ENCODE data around the gene CALHM6. TPM values are rescaled to one million over a fixed set of nuclear protein-coding genes. Genes with fewer than 3 reads are reported as not detected.

The CALHM6 gene
- total RNA-seq, 1 donor from 2014 or later: not detected

DNA sequence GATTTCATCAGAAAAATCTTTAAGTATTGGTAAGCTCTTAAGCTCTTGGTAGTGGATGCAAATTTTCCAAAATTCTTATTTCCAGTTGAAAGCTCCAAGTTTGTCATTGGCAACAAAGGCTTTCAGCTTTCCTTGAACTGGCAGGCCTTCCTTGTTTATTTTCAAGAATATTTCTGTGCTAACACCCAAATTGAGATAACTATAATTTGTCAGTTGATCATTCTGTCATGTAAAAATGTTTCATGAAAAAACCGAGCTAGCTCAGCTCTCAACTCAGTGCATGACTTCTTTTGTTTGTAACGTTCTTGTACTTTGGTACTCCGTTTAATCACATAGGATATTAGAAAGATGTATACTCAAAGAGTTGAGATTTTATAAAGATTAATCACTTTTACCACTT, 38.9 kb upstream of the CALHM6 start:
- no peaks in the 10 kb centered on the region for H4K20me1 ChIP-seq (ENCODE audit: low read depth)
- no peak overlapping the region for H3K4me3 Mint-ChIP-seq
- DNase-seq (ENCODE audit: low spot score): no peak
- H3K79me2 ChIP-seq (ENCODE audit: low read depth): no peaks in the 10 kb centered on the region
- no peak overlapping the region for H3K4me3 ChIP-seq
- H3K9ac ChIP-seq: no peak overlapping the region
- no peaks in the 10 kb centered on the region for H3K4me1 ChIP-seq
- H3F3A ChIP-seq (ENCODE audit: low read depth): no peaks in the 10 kb centered on the region
- H3K36me3 ChIP-seq: no peaks in the 10 kb centered on the region
- peaks cover 3% of the 10 kb centered on the region for H3K27me3 Mint-ChIP-seq (ENCODE audit: insufficient read depth, low read depth)
- H2AFZ ChIP-seq (replicated peaks): no peak overlapping the region
- H3K9me3 Mint-ChIP-seq: no peaks in the 10 kb centered on the region
- H3K4me1 Mint-ChIP-seq: no peaks in the 10 kb centered on the region
- H3K27ac ChIP-seq: no peak overlapping the region
- no peak overlapping the region for H3K27ac Mint-ChIP-seq
- peaks cover 17% of the 10 kb centered on the region for H3K36me3 Mint-ChIP-seq
- TF ChIP-seq, protein P1, sequence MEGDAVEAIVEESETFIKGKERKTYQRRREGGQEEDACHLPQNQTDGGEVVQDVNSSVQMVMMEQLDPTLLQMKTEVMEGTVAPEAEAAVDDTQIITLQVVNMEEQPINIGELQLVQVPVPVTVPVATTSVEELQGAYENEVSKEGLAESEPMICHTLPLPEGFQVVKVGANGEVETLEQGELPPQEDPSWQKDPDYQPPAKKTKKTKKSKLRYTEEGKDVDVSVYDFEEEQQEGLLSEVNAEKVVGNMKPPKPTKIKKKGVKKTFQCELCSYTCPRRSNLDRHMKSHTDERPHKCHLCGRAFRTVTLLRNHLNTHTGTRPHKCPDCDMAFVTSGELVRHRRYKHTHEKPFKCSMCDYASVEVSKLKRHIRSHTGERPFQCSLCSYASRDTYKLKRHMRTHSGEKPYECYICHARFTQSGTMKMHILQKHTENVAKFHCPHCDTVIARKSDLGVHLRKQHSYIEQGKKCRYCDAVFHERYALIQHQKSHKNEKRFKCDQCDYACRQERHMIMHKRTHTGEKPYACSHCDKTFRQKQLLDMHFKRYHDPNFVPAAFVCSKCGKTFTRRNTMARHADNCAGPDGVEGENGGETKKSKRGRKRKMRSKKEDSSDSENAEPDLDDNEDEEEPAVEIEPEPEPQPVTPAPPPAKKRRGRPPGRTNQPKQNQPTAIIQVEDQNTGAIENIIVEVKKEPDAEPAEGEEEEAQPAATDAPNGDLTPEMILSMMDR (IDR thresholded peaks at IDR 0.05): no peak
- TF ChIP-seq EZH2phosphoT487 (IDR thresholded peaks at IDR 0.05) (no peak), EZH2 (IDR thresholded peaks at IDR 0.05) (no peak)
- H3K27me3 ChIP-seq: no peaks in the 10 kb centered on the region
- H3K9me3 ChIP-seq (ENCODE audit: low read depth): no peaks in the 10 kb centered on the region
- no peak overlapping the region for H3K4me2 ChIP-seq

DNA sequence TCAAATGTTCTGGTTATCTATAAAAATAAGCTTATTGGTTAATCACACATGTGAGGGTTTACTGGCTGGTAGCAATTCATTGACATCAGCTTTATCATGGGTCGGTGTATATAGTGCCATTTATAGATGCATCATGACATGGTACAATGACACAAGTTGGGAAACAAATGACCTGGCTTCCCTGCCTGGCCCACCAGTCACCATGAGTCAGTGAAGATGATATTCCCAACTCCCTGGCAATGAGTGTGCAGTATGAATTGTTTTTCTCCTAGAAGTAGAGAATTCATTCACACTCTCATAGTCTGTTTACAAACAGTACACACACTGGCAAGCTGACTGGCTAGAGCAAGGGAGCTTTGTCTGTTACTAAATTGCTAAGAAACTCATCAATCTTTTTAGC, 37.2 kb upstream of the CALHM6 start:
- H3K27ac ChIP-seq: no peak overlapping the region
- no peak for DNase-seq (ENCODE audit: low spot score)
- H3K9me3 Mint-ChIP-seq: no peaks in the 10 kb centered on the region

DNA sequence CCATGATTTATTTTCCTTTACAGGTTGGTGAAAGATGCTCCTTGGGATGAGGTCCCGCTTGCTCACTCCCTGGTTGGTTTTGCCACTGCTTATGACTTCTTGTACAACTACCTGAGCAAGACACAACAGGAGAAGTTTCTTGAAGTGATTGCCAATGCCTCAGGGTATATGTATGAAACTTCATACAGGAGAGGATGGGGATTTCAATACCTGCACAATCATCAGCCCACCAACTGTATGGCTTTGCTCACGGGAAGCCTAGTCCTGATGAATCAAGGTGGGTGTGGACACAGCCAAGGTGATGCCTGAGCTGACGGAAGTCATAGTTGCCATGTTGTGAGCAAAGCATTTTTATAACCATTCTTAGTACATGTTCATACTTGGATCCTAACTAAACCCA, 34.6 kb upstream of the CALHM6 start:
- Histone ChIP-seq H3K9ac (no peak overlapping the region), H3K27ac (no peak overlapping the region), H3K9me3 (ENCODE audit: low read depth) (no peaks in the 10 kb centered on the region), H3K4me3 (no peak overlapping the region), H3F3A (ENCODE audit: low read depth) (no peaks in the 10 kb centered on the region), H3K36me3 (no peaks in the 10 kb centered on the region), H3K4me2 (no peak overlapping the region), H3K4me1 (no peaks in the 10 kb centered on the region), H3K27me3 (no peaks in the 10 kb centered on the region), H3K79me2 (ENCODE audit: low read depth) (no peaks in the 10 kb centered on the region), H4K20me1 (ENCODE audit: low read depth) (no peaks in the 10 kb centered on the region), H2AFZ (replicated peaks) (no peak overlapping the region)
- Mint-ChIP-seq H3K9me3 (no peaks in the 10 kb centered on the region), H3K4me1 (no peaks in the 10 kb centered on the region), H3K36me3 (peaks cover 33% of the 10 kb centered on the region), H3K27ac (no peak overlapping the region), H3K4me3 (no peak overlapping the region), H3K27me3 (ENCODE audit: insufficient read depth, low read depth) (peaks cover 2% of the 10 kb centered on the region)
- no peak for DNase-seq (ENCODE audit: low spot score)
- no peak for TF ChIP-seq EZH2 (IDR thresholded peaks at IDR 0.05)
- TF ChIP-seq, protein P1 (IDR thresholded peaks at IDR 0.05): no peak
- TF ChIP-seq EZH2phosphoT487 (IDR thresholded peaks at IDR 0.05): no peak

More for the DNA sequence above, 37.2 kb upstream of the CALHM6 start:
- H4K20me1 ChIP-seq (ENCODE audit: low read depth): no peaks in the 10 kb centered on the region
- no peaks in the 10 kb centered on the region for H3K27me3 ChIP-seq
- H3K79me2 ChIP-seq (ENCODE audit: low read depth): no peaks in the 10 kb centered on the region
- H3K4me1 ChIP-seq: no peaks in the 10 kb centered on the region
- H3F3A ChIP-seq (ENCODE audit: low read depth): no peaks in the 10 kb centered on the region
- H3K27me3 Mint-ChIP-seq (ENCODE audit: insufficient read depth, low read depth): no peaks in the 10 kb centered on the region
- no peaks in the 10 kb centered on the region for H3K9me3 ChIP-seq (ENCODE audit: low read depth)
- H3K9ac ChIP-seq: no peak overlapping the region
- no peak overlapping the region for H3K4me2 ChIP-seq
- H3K4me3 ChIP-seq: no peak overlapping the region
- H3K36me3 ChIP-seq: no peaks in the 10 kb centered on the region
- TF ChIP-seq EZH2phosphoT487 (IDR thresholded peaks at IDR 0.05): no peak
- no peak for TF ChIP-seq EZH2 (IDR thresholded peaks at IDR 0.05)
- TF ChIP-seq, protein P1 (IDR thresholded peaks at IDR 0.05): no peak
- no peaks in the 10 kb centered on the region for H3K4me1 Mint-ChIP-seq
- no peak overlapping the region for H2AFZ ChIP-seq (replicated peaks)
- H3K27ac Mint-ChIP-seq: no peak overlapping the region
- H3K36me3 Mint-ChIP-seq: peaks cover 27% of the 10 kb centered on the region
- no peak overlapping the region for H3K4me3 Mint-ChIP-seq
